Transverse colon (tissue), 4 donors: Measurements from ENCODE around the gene DCD. TPM values are rescaled to one million over a fixed set of nuclear protein-coding genes. Genes with fewer than 3 reads are reported as not detected.

Experiments
- DNase-seq: peaks from one replicate; pipeline ENCODE4 v3.0.0-alpha.2; 2019
- H3K27ac ChIP-seq, 4 donors: fragments of 200-600 bp; sonication (generic); 2 replicates each; pipeline ENCODE4 v1.5.1; 2016 to 2018; ENCODE audit warnings: inconsistent platforms in 4 of 4
- H3K27me3 ChIP-seq: fragments of 200-600 bp; sonication (generic); 2 replicates; pipeline ENCODE4 v1.5.1; 2017; ENCODE audit warnings: inconsistent platforms
- H3K36me3 ChIP-seq, 4 donors: fragments of 200-600 bp; sonication (generic); 2 replicates each; pipeline ENCODE4 v1.5.1; 2017 to 2019; ENCODE audit warnings: inconsistent platforms in 4 of 4
- H3K4me1 ChIP-seq, 4 donors: fragments of 200-600 bp; sonication (generic); 2 replicates each; pipeline ENCODE4 v1.5.1; 2017 to 2020; ENCODE audit warnings: inconsistent platforms in 4 of 4
- H3K4me3 ChIP-seq, 4 donors: fragments of 200-600 bp; sonication (generic); 1 replicate in 1 of 4; 2 replicates in 3 of 4; pipeline versions ENCODE4 v1.5.1 to v1.6.1; 2017 to 2019; ENCODE audit warnings: inconsistent platforms in 4 of 4
- H3K9me3 ChIP-seq, 2 donors: fragments of 200-600 bp; sonication (generic); 2 replicates each; pipeline ENCODE4 v1.5.1; 2017 to 2019; ENCODE audit warnings: inconsistent platforms in 2 of 2
- EP300 ChIP-seq: sonication (generic); formaldehyde crosslinking; IDR thresholded peaks from one replicate; pipeline ENCODE4 v1.6.1; 2017; ENCODE audit warnings: antibody characterized with exemption, low read depth
- POLR2A ChIP-seq: fragments of 450-650 bp; IDR thresholded peaks from one replicate; pipeline ENCODE4 v1.6.1; 2016; ENCODE audit warnings: antibody characterized with exemption, mild to moderate bottlenecking, moderate library complexity
- POLR2AphosphoS5 ChIP-seq, 3 donors: sonication (generic); formaldehyde crosslinking; IDR thresholded peaks; one replicate each; pipeline ENCODE4 v1.6.1; 2016; ENCODE audit warnings: antibody characterized with exemption in 3 of 3
- WGBS, 2 donors: methylation state at CpG; one replicate each; pipeline ENCODE4 v1.1.5; 2018; ENCODE audit warnings: low coverage in 1 of 2; 5-methylcytosine and 5-hydroxymethylcytosine counted together
- in situ Hi-C, 4 donors: fragments of 200-750 bp; cut with MboI; loops; one replicate each; pipeline versions ENCODE4 v1.15.0 to v1.15.1; 2017; ENCODE audit warnings: low sequenced_read_pairs in 3 of 4, low pct_ligation_motif_present in 1 of 4, low pct_unique_long_range_greater_than_20kb in 1 of 4
- intact Hi-C: fragments of 100-400 bp; cut with DNase I; formaldehyde crosslinking; loops from one replicate; pipeline ENCODE4 v1.15.1; 2023; ENCODE audit warnings: low total_unique reads
- total RNA-seq, 4 donors: library from RNA; depleted of rRNA; stranded (reverse); fragments of >200 nt; gene quantifications; one replicate each; pipeline ENCODE4 v1.1.0, GENCODE V29; 2016
- TF ChIP-seq, protein P1 (sequence below), 5 experiments: fragments of 200-600 bp in 3 of 5; fragments of 450-650 bp in 2 of 5; sonication (generic) in 3 of 5; IDR thresholded peaks; 1 replicate in 2 of 5; 2 replicates in 3 of 5; pipeline ENCODE4 v1.5.1; 2016 to 2017; ENCODE audit warnings: antibody characterized with exemption in 5 of 5, inconsistent platforms in 3 of 5, mild to moderate bottlenecking in 2 of 5, moderate library complexity in 1 of 5

DCD gene, protein sequence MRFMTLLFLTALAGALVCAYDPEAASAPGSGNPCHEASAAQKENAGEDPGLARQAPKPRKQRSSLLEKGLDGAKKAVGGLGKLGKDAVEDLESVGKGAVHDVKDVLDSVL
- not detected for total RNA-seq

DNA sequence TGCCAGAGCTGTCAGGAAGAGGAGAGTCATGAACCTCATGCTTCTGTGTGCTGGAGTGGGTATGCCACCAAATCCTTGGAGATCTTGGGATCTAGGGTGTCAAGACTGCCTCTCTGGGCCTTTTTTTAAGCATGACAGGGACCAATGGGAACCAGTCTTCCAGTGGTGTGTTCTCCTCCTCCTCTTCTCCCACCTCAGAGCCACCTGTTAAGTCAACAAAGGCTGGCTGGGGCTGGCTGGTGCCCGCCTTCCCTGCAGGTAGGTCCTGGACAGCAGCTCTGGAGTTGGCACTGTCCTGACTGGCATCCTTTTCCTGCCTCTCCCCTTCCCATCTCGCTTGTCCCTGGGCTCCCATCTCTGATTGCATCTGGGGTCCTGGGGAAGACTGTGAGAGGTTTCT is at the start of gene DCD:
DCD (minus strand) TSS at position 101 of the 400 bp plus-strand sequence; CDS start at position 39, 62 bp downstream.
- in situ Hi-C loops = no loop called here
- DNase-seq = no peak
- TF ChIP-seq EP300 (no peak), POLR2AphosphoS5 (IDR thresholded peaks at IDR 0.05) (no peak), POLR2A (no peak)
- TF ChIP-seq, protein P1, sequence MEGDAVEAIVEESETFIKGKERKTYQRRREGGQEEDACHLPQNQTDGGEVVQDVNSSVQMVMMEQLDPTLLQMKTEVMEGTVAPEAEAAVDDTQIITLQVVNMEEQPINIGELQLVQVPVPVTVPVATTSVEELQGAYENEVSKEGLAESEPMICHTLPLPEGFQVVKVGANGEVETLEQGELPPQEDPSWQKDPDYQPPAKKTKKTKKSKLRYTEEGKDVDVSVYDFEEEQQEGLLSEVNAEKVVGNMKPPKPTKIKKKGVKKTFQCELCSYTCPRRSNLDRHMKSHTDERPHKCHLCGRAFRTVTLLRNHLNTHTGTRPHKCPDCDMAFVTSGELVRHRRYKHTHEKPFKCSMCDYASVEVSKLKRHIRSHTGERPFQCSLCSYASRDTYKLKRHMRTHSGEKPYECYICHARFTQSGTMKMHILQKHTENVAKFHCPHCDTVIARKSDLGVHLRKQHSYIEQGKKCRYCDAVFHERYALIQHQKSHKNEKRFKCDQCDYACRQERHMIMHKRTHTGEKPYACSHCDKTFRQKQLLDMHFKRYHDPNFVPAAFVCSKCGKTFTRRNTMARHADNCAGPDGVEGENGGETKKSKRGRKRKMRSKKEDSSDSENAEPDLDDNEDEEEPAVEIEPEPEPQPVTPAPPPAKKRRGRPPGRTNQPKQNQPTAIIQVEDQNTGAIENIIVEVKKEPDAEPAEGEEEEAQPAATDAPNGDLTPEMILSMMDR (IDR thresholded peaks at IDR 0.05) = no peak
- Histone ChIP-seq H3K36me3 (no peaks in the 10 kb centered on the region), H3K4me3 (no peak within 1 kb of the TSS), H3K4me1 (no peaks in the 10 kb centered on the region), H3K27ac (no peak within 1 kb of the TSS), H3K27me3 (peaks cover 4% of the 10 kb centered on the region), H3K9me3 (no peaks in the 10 kb centered on the region)
- intact Hi-C loops = no loop called here
- WGBS, 2 donors = 58% methylated on average over 2 of the region's 2 CpGs; no CpG with 5 or more reads in 1 of the 2 donors

DNA sequence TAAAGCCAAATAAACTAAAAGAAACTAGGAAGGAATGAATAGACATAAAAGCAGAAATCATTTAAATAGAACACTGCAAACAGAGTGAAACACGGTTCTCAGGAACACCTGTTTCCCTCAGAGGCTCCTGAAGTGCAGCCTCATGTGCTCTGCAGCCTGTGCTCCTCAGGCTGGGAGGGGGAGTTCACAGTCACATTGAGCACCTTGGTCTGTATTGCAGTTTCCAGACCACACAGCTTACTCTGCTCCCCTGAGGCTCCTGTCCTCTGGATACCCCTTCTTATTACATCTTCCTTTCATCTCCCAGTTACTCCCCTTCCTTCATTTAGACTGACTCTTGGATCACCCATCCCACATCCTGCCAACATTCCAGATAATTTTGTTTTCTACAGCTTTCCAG is 49.7 kb upstream of the DCD start:
- Histone ChIP-seq H3K4me3 (no peak overlapping the region), H3K4me1 (no peaks in the 10 kb centered on the region), H3K27ac (no peak overlapping the region), H3K27me3 (no peaks in the 10 kb centered on the region), H3K9me3 (no peaks in the 10 kb centered on the region), H3K36me3 (no peaks in the 10 kb centered on the region)
- intact Hi-C loops (no loop called here), in situ Hi-C loops (no loop called here)
- DNase-seq = no peak
- TF ChIP-seq, protein P1 (IDR thresholded peaks at IDR 0.05) = no peak
- TF ChIP-seq EP300 = no peak
- TF ChIP-seq POLR2A = no peak
- no peak for TF ChIP-seq POLR2AphosphoS5 (IDR thresholded peaks at IDR 0.05)
- 11% methylated on average over 1 of the region's 1 CpG; no CpG with 5 or more reads in 1 of the 2 donors for WGBS, 2 donors

DNA sequence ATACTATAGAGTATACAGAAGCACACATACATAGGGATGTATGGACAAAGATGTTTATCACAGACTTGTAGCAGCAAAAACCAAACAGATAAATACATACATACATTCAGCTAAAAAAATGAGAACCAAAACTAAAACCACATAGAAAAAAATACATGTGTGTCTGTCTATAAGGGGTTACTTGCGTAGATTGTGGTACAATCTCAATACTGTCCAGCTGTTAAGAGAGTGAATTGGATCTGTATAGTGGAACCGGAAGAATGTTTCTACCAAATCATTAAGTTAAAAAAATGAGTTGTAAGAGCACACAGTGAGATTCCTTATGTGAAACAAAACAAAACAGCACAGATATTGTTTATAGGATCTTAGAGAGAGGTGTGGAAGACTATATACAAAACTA is 44.2 kb upstream of the DCD start:
- Histone ChIP-seq H3K9me3 (no peaks in the 10 kb centered on the region), H3K27me3 (no peaks in the 10 kb centered on the region), H3K36me3 (no peaks in the 10 kb centered on the region), H3K27ac (no peak overlapping the region), H3K4me3 (no peak overlapping the region), H3K4me1 (no peaks in the 10 kb centered on the region)
- in situ Hi-C loops = no loop called here
- WGBS, 2 donors = 38 to 55% methylated on average over 2 of the region's 2 CpGs
- TF ChIP-seq POLR2AphosphoS5 (IDR thresholded peaks at IDR 0.05) (no peak), EP300 (no peak), POLR2A (no peak)
- intact Hi-C loops = no loop called here
- no peak for DNase-seq

DNA sequence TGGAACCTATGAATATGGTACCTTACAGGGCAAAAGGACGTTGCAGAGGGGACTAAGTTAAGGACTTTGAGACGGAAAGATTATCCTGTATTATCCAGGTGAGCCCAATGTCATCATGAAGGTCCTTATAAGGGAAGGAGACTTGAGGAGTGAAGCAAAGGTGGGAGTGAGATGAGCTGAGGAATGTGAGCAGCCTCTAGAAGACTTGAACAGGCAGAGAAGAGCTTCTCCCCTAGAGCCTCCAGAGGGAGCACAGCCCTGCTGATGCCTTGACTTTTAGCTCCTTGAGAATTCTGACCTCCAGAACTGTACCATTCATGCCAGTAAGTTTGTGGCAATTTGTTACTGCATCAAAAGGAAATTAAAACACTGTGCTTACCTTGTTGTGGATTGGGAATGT is 41.8 kb upstream of the DCD start:
- Histone ChIP-seq H3K9me3 (no peaks in the 10 kb centered on the region), H3K4me1 (no peaks in the 10 kb centered on the region), H3K4me3 (no peak overlapping the region), H3K36me3 (no peaks in the 10 kb centered on the region), H3K27ac (no peak overlapping the region), H3K27me3 (no peaks in the 10 kb centered on the region)
- 44 to 48% methylated on average over 2 of the region's 2 CpGs for WGBS, 2 donors
- TF ChIP-seq POLR2A = no peak
- no peak for TF ChIP-seq EP300
- TF ChIP-seq, protein P1 (IDR thresholded peaks at IDR 0.05) = no peak
- no peak for TF ChIP-seq POLR2AphosphoS5 (IDR thresholded peaks at IDR 0.05)
- DNase-seq = no peak
- intact Hi-C loops = no loop called here
- in situ Hi-C loops = no loop called here

DNA sequence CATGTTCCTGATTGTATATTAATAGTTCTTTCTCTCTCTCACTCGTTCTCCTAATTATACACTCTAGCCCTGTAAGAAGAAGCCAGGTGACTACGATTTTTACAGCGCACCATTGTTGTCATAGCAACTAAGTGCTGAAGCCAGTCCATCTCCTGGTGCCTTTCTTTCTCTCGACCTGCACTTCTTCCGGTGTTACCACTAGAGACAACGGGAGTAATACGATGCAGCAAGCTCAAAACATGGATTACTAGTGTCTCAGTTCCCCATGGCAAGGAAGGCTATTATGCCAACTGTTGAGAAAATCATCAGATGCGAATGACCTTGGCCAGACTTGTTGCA is 40.8 kb upstream of the DCD start:
- Histone ChIP-seq H3K36me3 (no peaks in the 10 kb centered on the region), H3K4me3 (no peak overlapping the region), H3K27me3 (no peaks in the 10 kb centered on the region), H3K4me1 (no peaks in the 10 kb centered on the region), H3K9me3 (no peaks in the 10 kb centered on the region), H3K27ac (no peak overlapping the region)
- TF ChIP-seq EP300 = no peak
- TF ChIP-seq POLR2AphosphoS5 (IDR thresholded peaks at IDR 0.05) = no peak
- no peak for TF ChIP-seq POLR2A
- TF ChIP-seq, protein P1 (IDR thresholded peaks at IDR 0.05) = no peak
- WGBS, 2 donors = 69 to 70% methylated on average over 4 to 8 of the region's 8 CpGs
- intact Hi-C loops (no loop called here), in situ Hi-C loops (no loop called here)
- DNase-seq = no peak
